Activated CD8-positive, alpha-beta T cell treated with anti-CD3 and anti-CD28 coated beads for 36 hours (primary cell): ENCODE measurements around the gene STPG1. TPM values are rescaled to one million over a fixed set of nuclear protein-coding genes. Genes with fewer than 3 reads are reported as not detected.

Experiments used
- ATAC-seq: fragments of 200-7000 bp; cut with Tn5 transposase; one replicate; pipeline ENCODE4 v1.10.0; 2021; ENCODE audit warnings: mild to moderate bottlenecking, moderate library complexity
- CTCF ChIA-PET: fragments of 350-600 bp; sonication (Branson Sonifier 250); formaldehyde crosslinking; loops from one replicate; lab custom pipeline; 2021; ENCODE audit warnings: antibody characterized with exemption; lab: Charles Lee
- POLR2A ChIA-PET: fragments of 350-600 bp; sonication (Branson Sonifier 250); formaldehyde crosslinking; loops from one replicate; lab custom pipeline; 2021; ENCODE audit warnings: antibody characterized with exemption; lab: Charles Lee
- DNase-seq: peaks from one replicate; pipeline ENCODE4 v3.0.0-alpha.2; 2020
- H3K27ac Mint-ChIP-seq: one replicate; pipeline ENCODE4 v1.8.0; 2021; ENCODE audit warnings: mild to moderate bottlenecking, mixed read lengths
- H3K27me3 Mint-ChIP-seq: one replicate; pipeline ENCODE4 v1.8.0; 2021; ENCODE audit warnings: mixed read lengths
- H3K36me3 Mint-ChIP-seq: one replicate; pipeline ENCODE4 v1.8.0; 2021; ENCODE audit warnings: low read depth, mixed read lengths
- H3K4me1 Mint-ChIP-seq: one replicate; pipeline ENCODE4 v1.8.0; 2021; ENCODE audit warnings: low read depth, mixed read lengths
- H3K4me3 Mint-ChIP-seq: one replicate; pipeline ENCODE4 v1.8.0; 2021; ENCODE audit warnings: mild to moderate bottlenecking, moderate library complexity, mixed read lengths
- H3K9me3 Mint-ChIP-seq: one replicate; pipeline ENCODE4 v1.8.0; 2021; ENCODE audit warnings: mixed read lengths
- intact Hi-C: fragments of 100-400 bp; cut with micrococcal nuclease; formaldehyde crosslinking; loops from one replicate; pipeline ENCODE4 v1.10.0; 2022
- total RNA-seq, 2 experiments: library from RNA; stranded (reverse); gene quantifications; one replicate each; pipeline ENCODE4 v1.2.3, GENCODE V29; 2021
- TF ChIP-seq, protein P1 (sequence below): fragments of 200-600 bp; IDR thresholded peaks from one replicate; pipeline ENCODE4 v1.8.0; 2022; ENCODE audit warnings: antibody characterized with exemption, mild to moderate bottlenecking

The STPG1 gene
- total RNA-seq, 2 experiments from 2014 or later: 5.6 to 6.3 TPM

DNA sequence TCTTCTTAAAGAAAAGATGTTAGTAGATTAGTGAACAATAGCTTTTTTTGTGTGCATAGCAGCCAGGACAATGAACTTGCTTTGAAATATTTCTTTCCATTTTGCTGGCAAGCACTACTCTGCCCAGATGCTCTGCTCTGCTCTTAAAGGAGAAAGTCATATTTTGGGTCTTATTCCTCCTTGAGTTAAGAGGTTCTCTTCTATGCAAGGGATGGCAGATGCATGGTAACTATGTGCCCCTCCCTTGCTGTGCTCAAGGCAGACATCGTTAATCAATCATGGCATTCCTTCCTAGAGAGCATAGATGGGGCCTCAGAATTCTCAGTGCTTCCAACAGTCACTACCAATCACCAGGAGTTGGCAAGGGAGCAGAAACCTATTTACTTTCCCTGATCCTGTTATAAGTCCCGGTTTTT lies 29.7 kb upstream of the STPG1 start:
- Mint-ChIP-seq H3K27me3 (no peaks in the 10 kb centered on the region), H3K36me3 (peaks cover 29% of the 10 kb centered on the region), H3K9me3 (no peaks in the 10 kb centered on the region), H3K4me3 (no peak overlapping the region), H3K27ac (no peak overlapping the region), H3K4me1 (peaks cover 3% of the 10 kb centered on the region)
- ChIA-PET POLR2A (interaction anchor here (1.0 to 3.3 kb wide), 2 partner anchors 11 to 18 kb away, joined by 4 to 12 read pairs; no protein-coding TSS in a partner anchor), CTCF (interaction anchor here (1.2 to 4.7 kb wide), 6 partner anchors 16 to 762 kb away, joined by 4 to 19 read pairs (median 4); no protein-coding TSS in a partner anchor)
- TF ChIP-seq, protein P1, sequence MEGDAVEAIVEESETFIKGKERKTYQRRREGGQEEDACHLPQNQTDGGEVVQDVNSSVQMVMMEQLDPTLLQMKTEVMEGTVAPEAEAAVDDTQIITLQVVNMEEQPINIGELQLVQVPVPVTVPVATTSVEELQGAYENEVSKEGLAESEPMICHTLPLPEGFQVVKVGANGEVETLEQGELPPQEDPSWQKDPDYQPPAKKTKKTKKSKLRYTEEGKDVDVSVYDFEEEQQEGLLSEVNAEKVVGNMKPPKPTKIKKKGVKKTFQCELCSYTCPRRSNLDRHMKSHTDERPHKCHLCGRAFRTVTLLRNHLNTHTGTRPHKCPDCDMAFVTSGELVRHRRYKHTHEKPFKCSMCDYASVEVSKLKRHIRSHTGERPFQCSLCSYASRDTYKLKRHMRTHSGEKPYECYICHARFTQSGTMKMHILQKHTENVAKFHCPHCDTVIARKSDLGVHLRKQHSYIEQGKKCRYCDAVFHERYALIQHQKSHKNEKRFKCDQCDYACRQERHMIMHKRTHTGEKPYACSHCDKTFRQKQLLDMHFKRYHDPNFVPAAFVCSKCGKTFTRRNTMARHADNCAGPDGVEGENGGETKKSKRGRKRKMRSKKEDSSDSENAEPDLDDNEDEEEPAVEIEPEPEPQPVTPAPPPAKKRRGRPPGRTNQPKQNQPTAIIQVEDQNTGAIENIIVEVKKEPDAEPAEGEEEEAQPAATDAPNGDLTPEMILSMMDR: no peak
- intact Hi-C loops: no loop called here
- DNase-seq (no peak), ATAC-seq (no peak)

DNA sequence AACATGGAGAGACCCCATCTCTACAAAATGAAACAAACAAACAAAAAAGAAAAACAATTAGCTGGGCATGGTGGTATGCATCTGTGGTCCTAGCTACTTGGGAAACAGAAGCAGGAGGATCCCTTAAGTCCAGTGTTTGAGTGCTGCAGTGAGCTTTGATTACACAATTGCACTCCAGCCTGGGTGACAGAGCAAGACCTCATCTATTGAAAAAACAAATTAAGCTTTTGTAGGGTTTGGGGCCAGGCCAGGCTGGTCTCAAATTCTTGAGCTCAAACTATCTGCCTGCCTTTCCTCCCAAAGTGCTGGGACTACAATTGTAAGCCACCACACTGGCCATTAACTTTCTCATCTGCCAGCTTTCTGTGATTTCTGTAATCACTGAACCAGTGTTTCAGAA lies 29.2 kb upstream of the STPG1 start:
- ChIA-PET CTCF (interaction anchor here (0.8 to 4.7 kb wide), 8 partner anchors 16 to 763 kb away, joined by 3 to 19 read pairs (median 4); no protein-coding TSS in a partner anchor), POLR2A (interaction anchor here (1.0 to 3.3 kb wide), 2 partner anchors 10 to 18 kb away, joined by 4 to 12 read pairs; no protein-coding TSS in a partner anchor)
- no peaks in the 10 kb centered on the region for H3K9me3 Mint-ChIP-seq
- no peaks in the 10 kb centered on the region for H3K27me3 Mint-ChIP-seq
- H3K27ac Mint-ChIP-seq: no peak overlapping the region
- TF ChIP-seq, protein P1: no peak
- no peak overlapping the region for H3K4me3 Mint-ChIP-seq
- intact Hi-C loops: no loop called here
- peaks cover 29% of the 10 kb centered on the region for H3K36me3 Mint-ChIP-seq
- no peak for ATAC-seq
- H3K4me1 Mint-ChIP-seq: peaks cover 3% of the 10 kb centered on the region
- no peak for DNase-seq

DNA sequence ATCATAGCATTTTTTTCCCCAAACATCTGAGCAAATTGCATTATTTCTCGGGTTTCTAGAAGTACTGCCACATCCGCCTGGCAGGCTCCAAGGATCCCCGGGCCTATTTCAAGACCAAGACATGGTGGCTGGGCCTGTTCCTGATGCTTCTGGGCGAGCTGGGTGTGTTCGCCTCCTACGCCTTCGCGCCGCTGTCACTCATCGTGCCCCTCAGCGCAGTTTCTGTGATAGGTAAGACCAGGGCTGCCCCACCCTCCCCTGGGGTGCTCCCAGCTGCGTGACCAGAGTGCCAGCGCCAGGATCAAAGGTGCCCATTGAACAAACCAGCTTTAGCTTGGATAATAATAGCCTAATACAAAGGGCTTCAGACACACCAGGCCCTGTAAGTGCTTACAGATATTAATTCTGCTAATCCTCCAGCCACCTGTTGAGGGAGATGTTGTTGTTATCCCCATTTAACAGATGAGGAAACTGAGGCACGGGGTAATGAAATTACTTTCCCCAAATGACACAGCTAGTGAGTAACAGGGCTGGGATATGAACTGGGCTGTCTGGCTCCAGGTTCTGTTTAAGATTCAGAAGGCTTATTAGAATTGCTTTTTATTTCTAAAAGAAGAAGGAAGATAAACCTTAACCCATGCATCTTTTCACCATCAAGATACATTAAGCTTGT lies 28.6 kb upstream of the STPG1 start:
- POLR2A ChIA-PET: interaction anchor here (1.0 to 3.3 kb wide), 2 partner anchors 10 to 17 kb away, joined by 4 to 12 read pairs; no protein-coding TSS in a partner anchor
- Mint-ChIP-seq H3K27ac (no peak overlapping the region), H3K4me3 (no peak overlapping the region), H3K9me3 (no peaks in the 10 kb centered on the region), H3K27me3 (no peaks in the 10 kb centered on the region), H3K4me1 (peaks cover 3% of the 10 kb centered on the region), H3K36me3 (peaks cover 28% of the 10 kb centered on the region)
- TF ChIP-seq, protein P1: no peak
- no peak for DNase-seq
- intact Hi-C loops: no loop called here
- ATAC-seq: no peak
- CTCF ChIA-PET: interaction anchor here (0.8 to 4.7 kb wide), 8 partner anchors 17 to 763 kb away, joined by 3 to 19 read pairs (median 4); no protein-coding TSS in a partner anchor

DNA sequence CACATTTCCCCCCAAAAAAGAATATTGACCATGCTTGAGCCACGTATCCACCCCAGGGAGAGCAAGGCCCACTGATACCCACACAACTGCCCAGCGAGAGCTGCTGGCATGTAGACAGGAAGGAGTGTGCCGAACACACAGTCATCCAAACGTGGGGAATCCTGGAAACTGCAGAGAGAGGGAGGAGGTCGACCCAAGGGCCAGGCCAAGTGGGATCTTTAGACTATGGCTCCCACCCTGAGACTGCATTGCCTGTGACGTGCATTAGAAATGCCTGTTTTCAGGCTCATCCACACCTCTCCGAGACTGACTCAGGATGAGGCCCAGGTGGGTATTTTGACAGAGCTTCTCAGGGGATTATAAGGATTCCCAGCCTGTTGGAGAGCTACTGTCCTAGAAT lies 27.9 kb upstream of the STPG1 start:
- ATAC-seq: no peak
- H3K4me1 Mint-ChIP-seq: peaks cover 3% of the 10 kb centered on the region
- TF ChIP-seq, protein P1: no peak
- H3K4me3 Mint-ChIP-seq: no peak overlapping the region
- DNase-seq: no peak
- H3K27me3 Mint-ChIP-seq: no peaks in the 10 kb centered on the region
- ChIA-PET CTCF (interaction anchor here (1.2 to 4.7 kb wide), 3 partner anchors 23 to 145 kb away, joined by 3 to 19 read pairs (median 9); no protein-coding TSS in a partner anchor), POLR2A (interaction anchor here (0.6 to 3.3 kb wide), 2 partner anchors 10 to 17 kb away, joined by 4 to 12 read pairs; no protein-coding TSS in a partner anchor)
- H3K27ac Mint-ChIP-seq: no peak overlapping the region
- no peaks in the 10 kb centered on the region for H3K9me3 Mint-ChIP-seq
- peaks cover 22% of the 10 kb centered on the region for H3K36me3 Mint-ChIP-seq
- intact Hi-C loops: no loop called here

DNA sequence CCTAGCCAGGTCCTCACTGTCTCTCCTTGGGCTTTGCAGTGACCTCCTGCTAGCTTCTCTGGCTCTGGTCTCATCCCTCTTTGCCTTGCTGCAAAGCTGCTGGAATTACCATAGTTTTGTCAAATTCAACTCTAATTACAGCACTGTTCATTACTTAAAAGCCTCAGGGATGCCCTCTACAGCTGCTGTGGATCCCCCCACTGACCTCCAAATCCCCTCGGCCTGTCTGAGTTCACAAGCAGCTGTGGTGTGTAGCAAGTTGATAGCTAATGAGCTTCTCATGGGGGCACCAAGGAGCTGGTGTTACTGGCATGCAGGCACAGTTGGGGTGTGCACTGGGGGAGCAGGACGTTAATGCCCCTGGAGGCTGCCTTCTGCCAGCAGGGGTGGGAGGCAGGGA lies 26.9 kb upstream of the STPG1 start:
- H3K9me3 Mint-ChIP-seq: no peaks in the 10 kb centered on the region
- H3K36me3 Mint-ChIP-seq: peaks cover 13% of the 10 kb centered on the region
- TF ChIP-seq, protein P1: no peak
- H3K4me3 Mint-ChIP-seq: no peak overlapping the region
- CTCF ChIA-PET: no interaction called here
- POLR2A ChIA-PET: no interaction called here
- no peak overlapping the region for H3K27ac Mint-ChIP-seq
- H3K27me3 Mint-ChIP-seq: no peaks in the 10 kb centered on the region
- intact Hi-C loops: no loop called here
- peaks cover 8% of the 10 kb centered on the region for H3K4me1 Mint-ChIP-seq
- no peak for DNase-seq
- ATAC-seq: no peak
